ENCODE data around the gene DAGLB.

GRCh38 chr7:6433784-6434615 lies 13.8 kb downstream of the DAGLB start:
- TF ChIP-seq POLR2A (IDR thresholded peaks at IDR 0.05; ENCODE audit: low read length) (no peak), GATA1 (IDR thresholded peaks at IDR 0.05; ENCODE audit: low read depth, low read length) (no peak)

All from erythroblast (primary cell).